NCI-H146 treated with DMSO at 0.1 percent for 48 hours (cell line): ENCODE data around the gene MED13L.

Experiments
- DNase-seq: peaks from one replicate; lab custom pipeline; 2025; ENCODE audit not compliant: unreplicated experiment; lab: John Stamatoyannopoulos, UW

The MED13L gene

DNA sequence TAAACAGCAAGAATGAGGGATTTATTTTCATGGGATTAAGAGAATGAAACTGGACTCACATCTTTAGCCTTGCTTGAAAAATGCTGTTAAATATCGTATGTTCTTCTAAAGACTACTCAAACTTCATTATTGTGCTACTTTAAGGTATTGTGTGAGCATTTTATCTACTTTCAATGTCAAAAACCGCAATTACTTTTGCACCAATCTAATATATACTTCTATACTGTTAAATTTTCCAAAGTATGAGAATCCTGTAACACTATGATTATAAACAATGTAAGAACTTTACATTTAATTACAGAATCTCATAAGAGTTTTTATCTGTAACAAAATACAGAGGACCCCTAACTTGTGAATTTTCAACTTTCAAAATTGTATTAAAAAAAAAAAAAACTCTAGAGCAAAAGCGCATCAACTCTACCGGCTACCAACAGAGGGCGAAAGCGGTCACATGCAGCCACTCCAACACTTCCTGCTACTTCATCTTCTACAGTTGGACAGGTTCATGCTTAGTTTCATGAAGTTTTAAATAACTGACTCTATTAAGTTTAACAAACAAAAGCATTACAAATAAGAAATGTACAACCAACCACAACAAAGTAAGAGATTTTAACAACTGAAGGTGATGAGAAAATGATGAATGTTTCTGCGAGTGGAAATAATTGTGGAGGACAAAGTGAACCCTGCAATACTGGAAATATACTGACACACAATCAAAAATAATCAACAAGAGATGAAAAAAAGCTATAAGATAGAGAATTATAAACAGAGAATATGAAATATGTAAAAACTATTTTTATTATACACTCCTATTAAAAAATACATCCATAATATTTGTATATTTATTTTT is 210.9 kb downstream of the MED13L start:
- no peak for DNase-seq

GRCh38 chr12:116065606-116066005 is 211.9 kb downstream of the MED13L start:
- DNase-seq = no peak

GRCh38 chr12:116064493-116064892 is 213.0 kb downstream of the MED13L start:
- no peak for DNase-seq

GRCh38 chr12:116062698-116063097 is 214.8 kb downstream of the MED13L start:
- no peak for DNase-seq

- DNase-seq = no peak
Observed at GRCh38 chr12:116060764-116061163, 216.7 kb downstream of the MED13L start.

GRCh38 chr12:116059904-116060303 is 217.6 kb downstream of the MED13L start:
- no peak for DNase-seq

DNA sequence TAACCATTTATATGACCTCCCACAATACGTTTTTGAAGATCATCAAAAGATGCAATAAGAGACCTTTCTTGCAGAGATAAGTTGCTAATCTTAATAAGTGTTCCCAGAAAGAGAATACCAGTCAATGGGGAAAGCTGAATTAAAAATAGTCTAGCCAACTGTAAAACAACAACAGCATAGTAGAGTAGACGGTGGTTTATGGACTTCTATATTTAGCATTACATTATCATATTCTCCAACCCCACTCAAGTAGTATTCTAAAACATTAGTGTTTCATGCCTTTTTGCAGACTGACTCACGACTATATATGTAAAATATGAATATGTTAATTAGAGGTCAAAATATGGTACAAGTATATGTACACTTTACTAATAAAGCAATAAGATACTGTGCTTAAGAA is 218.9 kb downstream of the MED13L start:
- no peak for DNase-seq

GRCh38 chr12:116057356-116057755 is 220.1 kb downstream of the MED13L start:
- no peak for DNase-seq

DNA sequence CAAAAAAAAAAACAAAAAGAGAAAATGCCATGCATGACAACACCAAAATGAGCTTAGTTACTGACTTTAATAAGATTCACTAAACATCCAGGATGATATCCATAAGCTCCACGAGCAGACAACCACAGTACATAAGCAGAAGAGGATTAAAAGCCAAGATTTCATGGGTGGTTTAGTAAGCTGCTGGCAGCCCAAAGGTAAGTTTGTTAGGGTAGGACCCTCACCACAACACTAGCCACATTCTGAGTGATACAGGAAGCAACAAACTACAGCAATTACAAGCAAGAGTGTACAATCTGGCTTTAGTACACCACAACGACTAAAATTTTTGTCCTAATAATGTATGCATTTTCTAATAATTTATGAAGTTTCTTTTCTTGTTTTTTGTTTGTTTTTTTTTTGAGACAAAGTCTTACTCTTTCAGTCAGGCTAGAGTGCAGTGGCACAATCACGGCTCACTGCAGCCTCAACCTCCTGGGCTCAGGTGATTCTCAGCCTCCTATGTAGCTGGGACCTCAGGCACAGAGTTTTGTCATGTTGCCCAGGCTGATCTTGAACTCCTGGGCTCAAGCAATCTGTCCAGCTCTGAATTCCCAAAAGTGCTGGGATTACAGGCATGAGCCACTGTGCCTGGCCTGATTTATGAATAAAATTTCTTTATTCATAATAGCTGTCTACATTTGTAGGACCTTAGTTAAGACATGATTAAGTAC is 221.4 kb downstream of the MED13L start:
- DNase-seq = no peak

- DNase-seq = no peak
Observed at GRCh38 chr12:116054280-116054679, 223.2 kb downstream of the MED13L start.

DNA sequence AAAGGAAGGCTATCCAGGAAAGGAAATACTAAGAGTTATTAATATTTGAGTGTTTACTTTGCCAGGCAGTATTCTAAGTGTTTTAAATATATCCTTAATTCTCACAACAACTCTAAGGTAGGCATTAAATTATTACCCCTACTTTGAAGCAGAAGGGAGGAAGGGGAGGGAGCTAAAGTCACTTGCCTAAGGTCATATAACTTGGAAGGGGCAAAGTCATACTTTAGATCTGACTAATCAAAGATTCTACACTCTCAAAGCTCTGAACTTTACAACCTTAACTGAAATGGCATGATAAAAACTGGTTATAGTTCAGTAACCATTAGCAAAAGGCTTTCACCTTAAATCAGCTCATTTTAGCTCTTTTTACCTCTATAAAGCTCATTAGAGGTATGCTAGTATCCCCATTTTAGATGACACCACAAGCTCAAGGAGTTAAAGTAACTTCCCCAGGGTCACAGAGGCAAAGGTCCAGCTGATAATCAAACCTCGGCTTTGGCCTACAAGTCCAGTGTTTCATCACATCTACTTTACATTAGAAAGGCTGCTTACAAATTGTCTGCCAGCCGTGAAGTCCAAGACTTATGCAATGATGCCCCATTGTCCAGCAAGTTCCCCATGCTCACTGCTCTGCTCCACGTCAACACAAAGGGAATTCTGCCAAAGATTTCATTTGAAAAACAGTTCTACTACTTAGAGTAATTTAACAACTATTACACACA is 223.9 kb downstream of the MED13L start:
- DNase-seq = no peak

DNA sequence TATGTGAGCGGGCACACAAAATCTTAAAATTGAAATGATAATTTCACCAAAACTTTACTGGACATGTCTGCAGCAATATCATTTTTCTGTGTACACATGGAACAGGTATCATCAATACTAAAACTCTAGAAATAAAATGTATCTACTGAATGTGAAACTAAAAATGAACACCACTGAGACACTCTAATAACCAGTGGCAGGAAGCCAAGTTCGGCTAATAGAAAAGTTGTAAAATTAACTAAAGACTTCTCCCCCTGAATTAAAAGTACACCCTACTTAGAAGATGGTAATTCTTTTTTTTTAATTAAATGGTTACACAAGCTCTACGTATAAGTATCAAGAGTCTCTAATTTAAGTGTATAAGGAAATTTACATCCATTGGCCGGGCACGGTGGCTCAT is 227.2 kb downstream of the MED13L start:
- no peak for DNase-seq

GRCh38 chr12:116048879-116049278 is 228.6 kb downstream of the MED13L start:
- DNase-seq = no peak

DNA sequence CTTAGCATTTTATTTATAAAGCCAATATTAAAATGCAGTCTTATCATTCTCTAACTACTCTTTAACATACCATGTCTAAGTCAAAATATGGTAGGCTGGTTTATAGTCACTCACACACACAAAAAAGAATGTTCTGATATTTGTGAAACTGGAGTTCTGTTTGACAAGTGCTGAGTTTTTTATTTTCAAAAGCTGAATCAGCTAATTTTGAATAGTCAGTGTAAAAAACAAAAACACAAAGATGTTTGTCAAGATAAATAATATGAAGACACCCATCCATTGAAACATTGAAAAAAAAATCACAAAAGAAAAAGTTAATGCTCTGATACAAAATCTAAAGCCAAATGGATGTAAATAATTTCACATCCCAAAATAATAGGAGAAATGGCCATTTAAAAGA is 231.5 kb downstream of the MED13L start:
- DNase-seq = no peak

- no peak for DNase-seq
Observed at GRCh38 chr12:116045150-116045549, 232.3 kb downstream of the MED13L start.

GRCh38 chr12:116043659-116044535 is 233.6 kb downstream of the MED13L start:
- DNase-seq = no peak

DNA sequence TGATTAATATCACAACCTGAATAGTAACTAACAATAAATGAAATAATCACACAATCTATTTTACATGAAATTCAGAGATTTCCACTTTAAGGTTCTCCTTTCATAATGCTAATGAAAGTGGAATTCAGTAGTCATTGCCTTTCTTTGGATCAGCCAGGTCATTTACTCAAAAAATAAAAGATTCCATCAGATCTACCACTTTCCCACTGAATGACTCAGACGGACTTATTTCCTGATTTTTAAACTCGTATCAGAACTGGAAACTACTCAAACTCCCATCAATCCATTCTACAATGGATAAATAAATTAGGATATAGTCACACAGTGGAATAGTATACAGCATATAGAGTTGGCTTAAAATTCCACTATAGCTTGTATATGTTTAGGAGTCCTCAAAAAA is 237.1 kb downstream of the MED13L start:
- DNase-seq = no peak

GRCh38 chr12:116039081-116039480 is 238.4 kb downstream of the MED13L start:
- no peak for DNase-seq

GRCh38 chr12:116037941-116038837 is 239.3 kb downstream of the MED13L start:
- no peak for DNase-seq

- DNase-seq = no peak
Observed at GRCh38 chr12:116033765-116034164, 243.7 kb downstream of the MED13L start.
